Esophagus squamous epithelium (tissue), 4 donors: Measurements from ENCODE around the gene SERPINI1.

Experiments
- CTCF ChIP-seq, 6 experiments: fragments of 450-650 bp in 4 of 6; fragments of 200-600 bp in 2 of 6; sonication (generic) in 2 of 6; IDR thresholded peaks; one replicate each; pipeline ENCODE4 v1.5.1; 2016 to 2019; ENCODE audit warnings: antibody characterized with exemption in 6 of 6, mild to moderate bottlenecking in 4 of 6, moderate library complexity in 4 of 6
- POLR2A ChIP-seq, 4 donors: fragments of 450-650 bp; IDR thresholded peaks; one replicate each; pipeline ENCODE4 v1.6.1; 2017; ENCODE audit warnings: antibody characterized with exemption in 4 of 4, mild to moderate bottlenecking in 4 of 4, moderate library complexity in 3 of 4

GRCh38 chr3:167739190-167739810 lies 3.8 kb downstream of the SERPINI1 start:
- TF ChIP-seq CTCF (IDR thresholded peaks at IDR 0.05) (no peak), POLR2A (IDR thresholded peaks at IDR 0.05) (no peak)
